GM11168 (cell line): ENCODE measurements around the gene GNS.

ENCODE experiments used
- in situ Hi-C: fragments of 300-500 bp; cut with MboI; formaldehyde crosslinking; loops from one replicate; pipeline ENCODE4 v1.12.0; 2022; ENCODE audit warnings: low sequenced_read_pairs; ENCODE audit not compliant: unreplicated experiment

GNS gene

GRCh38 chr12:64706857-64707256, 52.3 kb downstream of the GNS start:
- in situ Hi-C loops = no loop called here

- in situ Hi-C loops = no loop called here
Observed at GRCh38 chr12:64706306-64706705, 52.9 kb downstream of the GNS start.

- in situ Hi-C loops = loop anchor here (5.0 kb wide), 1 partner anchor 94 kb away; no protein-coding TSS in a partner anchor
Observed at GRCh38 chr12:64701283-64701682, 57.9 kb downstream of the GNS start.

- in situ Hi-C loops = loop anchor here (5.0 kb wide), 1 partner anchor 93 kb away; no protein-coding TSS in a partner anchor
Observed at GRCh38 chr12:64700532-64700931, 58.7 kb downstream of the GNS start.

- in situ Hi-C loops = loop anchor here (5.0 kb wide), 1 partner anchor 92 kb away; no protein-coding TSS in a partner anchor
Observed at GRCh38 chr12:64699504-64700115, 59.6 kb downstream of the GNS start.

GRCh38 chr12:64696080-64696741, 63.0 kb downstream of the GNS start:
- in situ Hi-C loops = no loop called here

- in situ Hi-C loops = no loop called here
Observed at GRCh38 chr12:64695550-64695949, 63.7 kb downstream of the GNS start.

GRCh38 chr12:64694130-64695040, 64.8 kb downstream of the GNS start:
- in situ Hi-C loops = loop anchor here (5.0 kb wide), 1 partner anchor 137 kb away; no protein-coding TSS in a partner anchor

GRCh38 chr12:64691795-64692583, 67.2 kb downstream of the GNS start:
- in situ Hi-C loops = loop anchor here (5.0 kb wide), 1 partner anchor 135 kb away; no protein-coding TSS in a partner anchor

GRCh38 chr12:64691227-64691794, 67.9 kb downstream of the GNS start:
- in situ Hi-C loops = loop anchor here (5.0 kb wide), 1 partner anchor 134 kb away; no protein-coding TSS in a partner anchor

- in situ Hi-C loops = loop anchor here (5.0 kb wide), 1 partner anchor 133 kb away; no protein-coding TSS in a partner anchor
Observed at GRCh38 chr12:64690236-64690635, 69.0 kb downstream of the GNS start.

GRCh38 chr12:64688715-64689114, 70.5 kb downstream of the GNS start:
- in situ Hi-C loops = no loop called here

GRCh38 chr12:64688219-64688618, 71.0 kb downstream of the GNS start:
- in situ Hi-C loops = no loop called here

- in situ Hi-C loops = no loop called here
Observed at GRCh38 chr12:64687816-64688215, 71.4 kb downstream of the GNS start.

- in situ Hi-C loops = no loop called here
Observed at GRCh38 chr12:64685605-64686004, 73.6 kb downstream of the GNS start.

- in situ Hi-C loops = no loop called here
Observed at GRCh38 chr12:64685050-64685449, 74.2 kb downstream of the GNS start.

GRCh38 chr12:64683816-64684543, 75.2 kb downstream of the GNS start:
- in situ Hi-C loops = no loop called here

- in situ Hi-C loops = no loop called here
Observed at GRCh38 chr12:64682572-64683277, 76.5 kb downstream of the GNS start.
